22Rv1 (cell line): ENCODE data around the gene TRAPPC11.

ENCODE experiments used
- H3K27ac ChIP-seq: fragments of 450-650 bp; 2 replicates; pipeline ENCODE4 v1.5.1; 2017
- CTCF ChIP-seq: fragments of 450-650 bp; IDR thresholded peaks from 2 replicates; pipeline ENCODE4 v1.5.1; 2017; ENCODE audit warnings: mild to moderate bottlenecking
- ZFX ChIP-seq: fragments of 450-650 bp; IDR thresholded peaks from 2 replicates; pipeline ENCODE4 v1.6.1; 2017; ENCODE audit warnings: antibody characterized with exemption, borderline replicate concordance

The TRAPPC11 gene

DNA sequence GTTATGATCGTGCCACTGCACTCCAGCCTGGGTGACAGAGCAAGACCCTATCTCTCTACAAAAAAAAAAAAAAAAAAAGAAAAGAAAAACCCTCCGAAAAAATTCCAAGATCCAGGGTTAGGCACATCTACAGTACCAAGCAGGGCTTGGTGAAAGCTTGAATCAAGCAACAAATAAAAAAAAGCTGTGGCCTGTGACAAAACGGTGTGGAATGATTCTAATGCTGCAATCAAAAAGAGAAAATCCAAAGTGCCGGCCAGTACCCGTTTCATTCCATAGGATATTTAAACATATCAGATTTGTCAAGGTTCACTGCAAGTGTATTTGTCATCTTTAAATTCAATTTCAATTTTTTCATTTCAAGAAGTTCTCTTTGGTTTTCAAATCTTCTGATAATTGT lies 20.7 kb upstream of the TRAPPC11 start:
- H3K27ac ChIP-seq, result no peak overlapping the region
- TF ChIP-seq CTCF (no peak), ZFX (no peak)

DNA sequence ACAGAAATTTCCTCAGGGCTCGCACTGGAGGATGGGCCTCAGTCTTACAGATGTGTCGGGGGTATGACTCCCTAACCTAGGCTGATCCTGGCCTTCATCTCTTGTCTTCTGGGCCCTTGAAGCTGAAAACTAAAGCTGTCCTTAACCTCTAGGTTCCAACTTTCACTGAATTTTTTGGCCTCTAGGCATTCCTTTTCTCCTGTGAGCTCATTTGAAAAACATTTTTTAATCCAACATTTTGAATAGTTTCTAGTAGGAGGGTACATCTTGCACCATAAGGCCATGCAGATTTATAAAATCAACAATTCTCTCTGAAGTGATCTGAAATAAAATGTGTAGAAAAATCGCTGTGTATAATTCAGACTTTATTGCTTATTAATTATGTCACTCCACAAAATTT lies 19.8 kb upstream of the TRAPPC11 start:
- no peak overlapping the region for H3K27ac ChIP-seq
- TF ChIP-seq CTCF (no peak), ZFX (no peak)

DNA sequence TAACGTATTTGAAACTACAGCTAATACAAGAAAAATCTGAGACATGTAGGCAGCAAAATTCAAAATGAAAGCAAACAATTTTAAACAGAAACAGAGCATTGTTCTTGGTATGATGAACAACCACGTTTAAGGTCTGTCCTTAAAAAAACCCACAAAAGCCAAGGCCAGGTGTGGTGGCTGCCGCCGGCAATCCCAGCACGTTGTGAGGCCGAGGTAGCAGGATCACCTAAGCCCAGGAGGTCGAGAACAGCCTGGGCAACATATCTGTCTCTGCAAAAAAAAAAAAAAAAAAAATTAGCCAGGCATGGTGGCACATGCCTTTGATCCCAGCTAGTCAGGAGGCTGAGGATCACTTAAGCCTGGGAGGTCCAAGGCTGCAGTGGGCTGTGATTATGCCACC lies 13.8 kb upstream of the TRAPPC11 start:
- H3K27ac ChIP-seq, result no peak overlapping the region
- TF ChIP-seq ZFX (no peak), CTCF (no peak)

GRCh38 chr4:183657564-183657963 lies 1.5 kb upstream of the TRAPPC11 start:
- TF ChIP-seq CTCF, result no peak
- TF ChIP-seq ZFX, result no peak

DNA sequence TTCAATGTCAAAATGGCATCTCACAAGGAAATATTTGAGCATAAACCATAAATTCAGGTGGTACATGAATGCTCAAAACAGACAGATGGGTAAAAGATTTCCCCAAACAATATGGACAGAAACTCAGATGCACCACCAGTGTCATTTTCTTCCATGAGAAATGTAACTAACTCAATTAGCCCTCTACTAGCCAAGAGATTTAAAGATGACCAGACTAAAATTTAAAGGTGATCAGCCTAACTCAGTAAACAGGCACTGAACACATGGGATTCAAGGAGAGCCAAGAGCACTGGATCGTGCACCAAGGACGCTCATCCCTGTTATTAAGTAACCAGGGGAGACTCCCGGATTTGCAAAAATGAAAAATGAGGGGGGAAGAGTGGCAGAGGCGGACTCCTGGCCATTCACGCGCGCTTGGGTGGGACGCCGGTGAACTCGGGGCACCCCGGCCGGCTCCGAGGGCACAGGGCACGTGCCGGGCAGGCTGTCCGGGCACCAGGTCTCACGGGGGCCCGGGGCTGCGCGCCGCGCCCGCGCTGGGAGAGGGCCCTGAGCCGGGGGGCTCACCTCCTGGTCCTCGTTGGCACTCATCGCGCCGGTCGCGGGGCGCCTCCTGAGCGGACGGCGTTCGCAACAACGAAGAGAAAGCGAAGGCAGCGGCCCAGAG lies 598 bp upstream of the TRAPPC11 start:
- H3K27ac ChIP-seq, result peak overlapping the region; percentile 59
- TF ChIP-seq ZFX (no peak), CTCF (no peak)

More at GRCh38 chr4:183657564-183657963, 1.5 kb upstream of the TRAPPC11 start:
- H3K27ac ChIP-seq, result no peak overlapping the region

DNA sequence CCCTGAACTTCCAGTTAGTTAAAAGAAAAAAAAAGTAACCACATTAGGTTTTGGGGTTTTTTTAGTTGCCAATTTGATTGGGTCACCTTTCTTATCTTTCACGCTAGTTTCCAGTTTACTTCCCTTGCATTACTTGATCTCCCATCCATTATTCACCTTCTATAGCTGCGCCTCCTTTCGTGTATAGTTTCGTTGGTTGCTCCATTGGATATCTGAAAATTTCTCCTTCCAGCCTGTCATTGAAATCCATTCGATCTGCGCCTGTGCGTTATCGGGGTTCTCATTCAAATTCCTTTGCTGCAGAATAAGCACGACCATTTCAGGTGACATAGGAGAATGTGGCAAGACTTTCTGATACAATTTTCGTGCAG lies 764 bp downstream of the TRAPPC11 start:
- TF ChIP-seq CTCF (no peak), ZFX (no peak)
- peak overlapping the region; percentile 59 for H3K27ac ChIP-seq

DNA sequence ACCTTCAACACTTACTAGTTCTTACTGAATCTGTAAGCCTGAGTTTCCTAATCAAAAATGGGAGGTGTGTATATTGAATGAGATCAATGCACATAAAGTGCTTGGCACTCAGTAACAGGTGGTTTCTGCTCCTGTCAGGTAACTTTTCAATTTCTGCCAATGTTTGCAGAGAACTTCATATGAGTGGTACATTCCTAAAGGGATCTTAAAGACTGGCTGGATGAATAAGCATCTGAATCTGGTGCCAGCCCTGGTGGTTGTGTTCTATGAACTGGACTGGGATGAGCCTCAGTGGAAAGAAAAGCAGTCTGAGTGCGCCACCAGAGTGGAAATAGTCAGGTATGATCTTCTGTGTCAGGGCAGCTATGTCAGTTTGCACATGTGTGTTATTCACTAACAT lies 7.0 kb downstream of the TRAPPC11 start:
- TF ChIP-seq CTCF (no peak), ZFX (no peak)
- no peak overlapping the region for H3K27ac ChIP-seq
